ENCODE measurements around the gene DNPEP.

DNA sequence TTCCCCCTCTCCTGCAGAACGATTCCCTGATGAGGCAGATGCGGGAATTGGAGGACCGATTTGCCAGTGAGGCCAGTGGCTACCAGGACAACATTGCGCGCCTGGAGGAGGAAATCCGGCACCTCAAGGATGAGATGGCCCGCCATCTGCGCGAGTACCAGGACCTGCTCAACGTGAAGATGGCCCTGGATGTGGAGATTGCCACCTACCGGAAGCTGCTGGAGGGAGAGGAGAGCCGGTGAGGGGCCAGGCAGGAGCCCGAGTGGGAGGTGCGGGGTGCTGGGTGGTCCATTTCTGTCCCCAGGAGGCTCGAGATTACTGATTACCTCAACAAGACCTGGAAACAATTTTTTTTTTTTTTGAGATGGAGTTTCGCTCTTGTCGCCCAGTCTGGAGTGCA is 33.6 kb upstream of the DNPEP start:
- TF ChIP-seq, protein P1, sequence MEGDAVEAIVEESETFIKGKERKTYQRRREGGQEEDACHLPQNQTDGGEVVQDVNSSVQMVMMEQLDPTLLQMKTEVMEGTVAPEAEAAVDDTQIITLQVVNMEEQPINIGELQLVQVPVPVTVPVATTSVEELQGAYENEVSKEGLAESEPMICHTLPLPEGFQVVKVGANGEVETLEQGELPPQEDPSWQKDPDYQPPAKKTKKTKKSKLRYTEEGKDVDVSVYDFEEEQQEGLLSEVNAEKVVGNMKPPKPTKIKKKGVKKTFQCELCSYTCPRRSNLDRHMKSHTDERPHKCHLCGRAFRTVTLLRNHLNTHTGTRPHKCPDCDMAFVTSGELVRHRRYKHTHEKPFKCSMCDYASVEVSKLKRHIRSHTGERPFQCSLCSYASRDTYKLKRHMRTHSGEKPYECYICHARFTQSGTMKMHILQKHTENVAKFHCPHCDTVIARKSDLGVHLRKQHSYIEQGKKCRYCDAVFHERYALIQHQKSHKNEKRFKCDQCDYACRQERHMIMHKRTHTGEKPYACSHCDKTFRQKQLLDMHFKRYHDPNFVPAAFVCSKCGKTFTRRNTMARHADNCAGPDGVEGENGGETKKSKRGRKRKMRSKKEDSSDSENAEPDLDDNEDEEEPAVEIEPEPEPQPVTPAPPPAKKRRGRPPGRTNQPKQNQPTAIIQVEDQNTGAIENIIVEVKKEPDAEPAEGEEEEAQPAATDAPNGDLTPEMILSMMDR (conservative IDR thresholded peaks at IDR 0.05; ENCODE audit: low read length), result no peak
- TF ChIP-seq EZH2phosphoT487 (IDR thresholded peaks at IDR 0.05; ENCODE audit: borderline replicate concordance, low read depth, low read length), result no peak

Measured in OCI-LY7 (cell line).